GM18511 (cell line): ENCODE measurements around the gene TARBP1.

ENCODE experiments used
- ATAC-seq: cut with Tn5 transposase; IDR thresholded peaks from one replicate; pipeline ENCODE4 v1.9.1; 2021; ENCODE audit warnings: mild to moderate bottlenecking, moderate library complexity; ENCODE audit not compliant: unreplicated experiment

TARBP1 gene

DNA sequence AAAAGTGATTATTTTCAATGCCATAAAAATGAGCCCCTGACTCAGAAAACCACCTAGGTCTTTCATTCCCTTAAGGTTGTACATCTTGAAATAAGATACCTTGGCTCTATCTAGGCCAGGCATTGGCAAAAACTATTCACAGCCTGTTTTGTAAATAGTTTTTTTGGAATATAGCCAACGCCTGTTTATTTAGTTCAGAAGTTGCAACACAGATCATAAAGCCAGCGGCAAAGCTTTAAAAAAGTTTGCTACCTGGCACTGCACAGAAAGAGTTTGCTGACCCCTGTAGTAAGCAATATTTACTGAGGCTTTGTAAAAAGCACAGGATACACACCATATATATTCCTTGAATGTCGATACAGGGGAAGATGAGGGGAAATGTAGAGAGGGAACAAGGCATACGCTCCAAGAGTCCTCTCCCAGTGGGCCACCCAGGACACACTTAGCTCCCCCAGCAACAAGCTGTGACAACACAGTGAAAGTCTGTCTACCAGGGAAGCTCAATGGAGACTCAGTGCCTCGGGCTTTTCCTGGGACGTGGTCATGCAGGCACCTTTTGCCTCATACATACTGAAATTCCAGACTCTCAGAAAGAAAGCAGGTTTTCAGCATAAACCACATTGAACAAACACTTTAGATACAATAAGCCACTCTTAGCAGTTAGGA lies 20.5 kb downstream of the TARBP1 start:
- no peak for ATAC-seq

DNA sequence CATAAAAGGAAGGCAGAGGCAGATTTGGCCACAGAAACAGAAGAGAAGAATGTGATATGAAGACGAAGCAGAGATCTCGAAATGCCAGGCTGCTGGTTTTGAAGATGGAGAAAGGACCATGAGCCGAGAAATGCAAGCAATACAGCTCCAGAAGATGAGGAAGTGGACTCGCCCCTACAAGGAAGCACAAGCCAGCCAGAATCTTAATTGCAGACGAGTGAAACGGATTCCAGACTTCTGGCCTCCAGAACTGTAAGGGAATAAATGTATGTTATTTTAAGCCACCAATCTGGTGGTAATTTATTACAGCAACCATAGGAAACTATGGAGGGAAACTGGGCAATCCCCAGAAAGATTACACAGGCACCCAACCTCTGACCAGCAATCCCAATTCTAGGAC lies 24.1 kb downstream of the TARBP1 start:
- no peak for ATAC-seq

DNA sequence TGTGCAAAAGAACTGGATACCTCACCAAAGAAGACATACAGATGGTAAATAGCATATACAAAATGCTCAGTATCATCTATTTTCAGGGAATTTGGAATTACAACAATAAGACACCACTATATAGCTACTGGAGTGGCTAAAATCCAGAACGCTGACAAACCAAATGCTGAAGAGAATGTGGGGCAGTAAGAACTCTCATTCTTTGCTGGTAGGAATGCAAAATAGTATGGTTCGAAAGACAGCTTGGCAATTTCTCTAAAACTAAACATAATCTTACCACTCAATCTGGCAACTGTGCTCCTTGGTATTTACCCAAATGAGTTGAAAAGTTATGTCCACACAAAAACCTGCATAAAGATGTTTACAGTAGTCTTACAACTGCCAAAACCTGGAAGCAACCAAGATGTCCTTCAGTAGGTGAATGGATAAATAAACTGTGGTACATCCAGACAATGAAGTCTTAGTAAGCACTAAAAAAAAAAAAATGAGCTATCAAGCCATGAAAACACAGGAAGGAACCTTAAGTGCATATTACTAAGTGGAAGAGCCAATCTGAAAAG lies 26.5 kb downstream of the TARBP1 start:
- no peak for ATAC-seq

DNA sequence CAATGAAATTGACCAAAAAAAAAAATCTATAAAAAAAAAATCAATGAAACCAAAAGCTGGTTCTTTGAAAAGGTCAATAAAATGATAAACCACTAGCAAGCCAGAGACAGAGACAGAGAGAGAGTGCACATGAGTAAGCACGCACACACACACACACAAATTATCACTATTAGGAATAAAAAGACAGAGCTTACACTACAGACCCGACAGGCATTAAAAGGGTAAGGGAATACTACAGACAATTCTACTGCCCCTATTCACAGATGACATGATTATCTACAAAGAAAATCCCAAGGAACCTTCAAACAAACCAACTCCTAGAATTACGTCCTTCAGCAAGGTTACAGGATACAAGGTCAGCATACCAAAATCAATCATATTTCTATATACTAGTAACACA lies 38.6 kb downstream of the TARBP1 start:
- ATAC-seq, result no peak

DNA sequence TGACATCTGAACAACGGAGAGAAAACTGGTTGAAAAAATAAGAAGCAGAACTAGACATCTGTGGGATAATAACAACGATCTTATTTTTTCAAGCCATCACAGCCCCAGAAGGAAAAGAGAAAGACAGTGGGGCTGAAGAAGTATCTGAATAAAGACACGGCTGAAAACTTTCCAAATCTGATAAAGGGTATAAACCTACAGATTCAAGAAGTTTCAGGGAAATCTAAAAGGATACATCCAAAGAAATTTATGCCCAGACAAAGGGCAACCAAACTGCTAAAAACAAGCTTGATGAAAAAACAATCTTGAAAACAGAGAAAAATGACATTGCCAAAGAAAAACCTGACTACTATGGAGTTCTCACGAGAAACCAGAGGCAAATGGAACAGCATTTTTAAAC lies 40.4 kb downstream of the TARBP1 start:
- no peak for ATAC-seq

DNA sequence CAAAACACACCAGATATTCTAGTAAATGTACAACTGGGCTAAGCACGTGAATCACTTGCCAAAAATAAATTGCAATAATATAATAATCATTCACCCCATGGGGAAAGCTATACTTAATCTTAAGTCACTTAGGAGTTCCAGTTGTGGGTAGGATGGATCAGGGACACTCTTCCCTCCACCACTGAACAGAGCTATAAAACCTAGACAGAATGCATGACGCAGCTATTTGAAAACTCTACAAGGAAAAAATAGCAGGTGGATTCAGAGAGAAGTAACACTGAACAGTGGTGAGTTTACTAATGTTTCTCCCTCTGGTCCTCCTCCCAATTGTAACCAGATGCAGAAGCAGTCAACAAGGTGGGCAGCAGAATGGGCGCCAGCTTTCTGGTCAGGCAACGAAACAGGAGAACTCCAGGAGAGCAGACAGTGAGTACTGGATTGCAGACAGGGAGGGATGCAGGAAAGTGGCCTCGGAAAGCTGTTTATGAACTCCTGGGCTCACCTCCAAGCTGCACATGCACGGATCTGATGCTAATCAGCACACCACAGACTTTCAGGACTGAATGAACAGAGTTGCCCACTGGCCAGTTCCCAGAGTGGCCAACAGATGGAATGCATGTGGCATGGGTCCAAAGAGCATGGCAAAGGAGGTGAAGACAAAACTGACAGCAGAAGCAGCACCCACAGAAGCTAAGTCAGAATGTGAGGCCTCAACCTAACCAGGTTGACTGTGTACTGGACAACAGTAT lies 41.4 kb downstream of the TARBP1 start:
- ATAC-seq, result no peak

DNA sequence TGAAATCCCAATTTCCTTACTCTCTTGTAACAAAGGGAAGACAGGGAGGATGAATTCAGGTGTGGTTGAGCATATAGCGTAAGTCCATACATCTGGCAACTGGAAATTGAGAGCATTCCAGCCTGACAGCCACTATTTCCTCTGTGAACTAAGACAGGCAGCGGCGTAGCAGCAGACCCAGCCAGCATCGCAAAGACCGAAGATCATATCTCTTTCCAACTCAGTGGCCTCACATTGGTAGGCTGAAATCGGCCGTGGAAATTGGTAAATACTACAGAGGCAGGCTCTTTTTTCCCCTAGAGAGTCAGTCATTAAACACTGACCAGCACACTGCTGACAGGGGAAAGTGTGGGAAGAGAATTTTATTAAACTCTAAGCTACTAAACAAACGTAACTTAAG lies 43.4 kb downstream of the TARBP1 start:
- ATAC-seq, result no peak

DNA sequence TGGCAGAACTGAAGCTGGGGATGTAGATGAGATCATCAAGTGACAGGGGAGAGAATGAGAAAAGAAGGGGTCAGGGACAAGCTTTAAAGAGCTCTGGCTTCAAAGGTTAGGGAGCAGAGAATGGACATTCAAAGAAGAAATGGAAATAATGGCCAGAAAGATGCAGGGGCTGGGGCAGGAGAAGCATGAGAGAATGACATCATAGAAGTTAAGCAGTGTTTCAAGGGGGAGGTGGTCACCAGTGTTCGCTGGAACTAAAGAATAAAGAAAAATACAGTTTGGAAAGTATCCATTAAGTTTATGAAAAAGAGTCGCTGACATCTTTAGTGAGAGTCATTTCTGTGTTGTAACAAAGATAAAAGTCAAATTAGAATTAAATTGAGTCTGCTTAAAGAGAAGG lies 44.3 kb downstream of the TARBP1 start:
- ATAC-seq, result no peak

DNA sequence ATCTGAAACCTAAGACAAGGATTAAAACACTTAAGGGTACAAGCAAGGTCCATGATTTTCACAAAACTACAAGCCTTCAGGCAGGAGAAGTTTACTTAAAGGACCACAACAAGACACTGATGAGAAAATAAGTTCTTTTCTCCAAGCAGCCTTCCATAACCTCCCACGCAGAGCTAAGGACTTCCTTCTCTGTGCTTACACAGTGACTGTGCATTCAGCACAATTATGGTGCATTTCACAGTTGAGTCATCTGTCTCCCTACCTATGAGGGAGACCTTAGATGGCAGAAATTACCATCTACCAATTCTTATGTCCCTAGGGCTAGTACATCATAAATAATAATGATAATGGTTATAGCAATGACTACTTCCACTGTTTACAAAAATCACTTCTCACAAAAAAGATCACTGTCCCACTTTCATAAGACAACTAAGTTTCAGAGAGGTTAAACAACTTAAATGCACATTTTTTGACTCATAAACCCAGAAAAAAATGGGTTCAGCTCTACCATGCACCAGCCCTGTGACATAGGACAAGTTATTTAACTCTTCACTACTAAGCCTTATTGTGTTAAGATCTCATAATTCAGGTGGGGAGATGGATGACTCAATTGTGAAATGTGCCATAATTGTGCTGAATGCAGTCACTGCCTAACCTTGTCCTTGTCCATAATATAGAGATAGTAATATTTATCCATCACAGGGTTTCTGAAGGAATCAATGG lies 45.3 kb downstream of the TARBP1 start:
- peak; percentile 49 for ATAC-seq

DNA sequence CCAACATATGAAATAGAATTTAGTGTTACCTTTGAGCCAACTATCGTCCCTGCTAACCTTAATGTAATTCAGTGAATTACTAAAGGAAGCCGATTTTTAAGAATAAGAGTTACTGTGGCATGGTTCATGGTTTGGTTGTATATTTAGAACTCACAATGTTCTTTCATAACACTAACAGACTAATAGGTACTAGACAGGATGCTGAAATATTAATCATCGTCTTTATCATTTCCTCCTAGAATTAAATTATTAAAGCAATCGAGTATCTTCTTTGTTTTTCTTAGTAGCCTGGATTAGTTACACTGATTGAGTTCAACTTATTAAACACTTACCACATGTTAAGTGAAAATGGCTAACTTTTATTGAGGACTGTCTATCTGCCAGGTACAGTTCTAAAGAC lies 47.7 kb downstream of the TARBP1 start:
- ATAC-seq, result no peak

DNA sequence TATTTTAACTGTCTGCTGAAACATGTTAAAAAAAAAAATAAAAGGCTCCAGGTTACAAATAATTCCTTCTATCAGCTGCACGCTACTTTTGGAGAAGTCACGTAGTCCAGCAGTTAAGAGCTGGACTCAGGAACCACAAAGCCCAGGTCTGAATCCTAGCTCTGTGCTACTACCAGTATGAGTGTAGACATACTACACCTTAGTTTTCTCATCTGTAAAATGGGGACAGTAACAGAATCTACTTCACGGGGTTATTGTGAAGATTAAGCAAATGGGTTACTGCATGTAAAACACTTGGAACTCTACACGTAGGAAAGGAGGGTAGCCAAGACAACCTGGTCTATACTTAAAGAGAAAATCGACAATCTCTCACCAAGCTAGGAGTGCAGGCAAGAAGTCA lies 48.3 kb downstream of the TARBP1 start:
- ATAC-seq, result no peak

DNA sequence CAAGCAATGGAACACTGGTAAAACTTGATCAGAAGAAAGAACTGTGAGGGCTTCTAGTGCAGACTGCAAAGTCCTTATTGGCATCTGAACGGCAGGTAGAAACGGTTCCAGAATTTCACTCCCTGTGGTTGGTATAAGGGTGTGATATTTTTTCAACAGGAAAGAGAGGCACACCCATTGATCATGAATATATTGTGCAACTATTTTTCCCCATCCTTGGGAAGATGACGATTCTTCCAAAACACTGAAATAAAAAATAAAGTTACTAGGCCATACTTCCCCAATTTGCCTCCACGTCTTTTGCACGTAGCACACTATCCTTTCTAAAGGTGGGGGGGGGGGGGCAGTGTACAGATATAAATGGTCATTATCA lies 49.6 kb downstream of the TARBP1 start:
- ATAC-seq, result no peak

DNA sequence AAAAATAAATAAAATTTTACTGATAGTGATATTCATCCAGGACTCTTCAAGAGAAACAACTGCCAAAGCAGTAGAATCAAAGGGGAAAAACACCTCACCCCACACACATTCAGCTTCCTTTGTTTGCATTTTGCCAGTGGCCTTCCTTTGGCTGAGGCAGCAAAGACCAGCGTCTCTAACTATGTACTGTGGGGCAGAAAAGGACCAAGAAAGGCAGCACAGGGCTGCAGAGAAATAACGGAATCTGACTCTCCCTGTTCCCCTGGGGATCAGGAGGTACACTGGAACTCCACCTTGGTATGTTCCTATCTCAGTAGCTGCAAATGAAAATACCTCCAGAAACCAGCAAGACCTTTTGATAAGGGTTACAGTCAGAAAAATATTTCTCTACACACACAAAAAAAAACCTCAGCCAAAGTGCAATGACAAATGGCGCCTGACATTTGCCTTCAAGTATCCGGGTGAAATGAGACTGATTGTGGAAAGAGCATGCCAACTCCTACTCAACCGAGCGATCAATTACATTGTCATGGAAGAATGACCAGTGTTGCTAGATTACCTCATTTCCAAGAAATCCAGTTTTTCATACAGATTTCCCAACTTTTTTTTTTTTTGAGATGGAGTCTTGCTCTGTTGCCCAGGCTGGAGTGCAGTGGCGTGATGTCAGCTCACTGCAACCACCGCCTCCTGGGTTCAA lies 50.9 kb downstream of the TARBP1 start:
- no peak for ATAC-seq

DNA sequence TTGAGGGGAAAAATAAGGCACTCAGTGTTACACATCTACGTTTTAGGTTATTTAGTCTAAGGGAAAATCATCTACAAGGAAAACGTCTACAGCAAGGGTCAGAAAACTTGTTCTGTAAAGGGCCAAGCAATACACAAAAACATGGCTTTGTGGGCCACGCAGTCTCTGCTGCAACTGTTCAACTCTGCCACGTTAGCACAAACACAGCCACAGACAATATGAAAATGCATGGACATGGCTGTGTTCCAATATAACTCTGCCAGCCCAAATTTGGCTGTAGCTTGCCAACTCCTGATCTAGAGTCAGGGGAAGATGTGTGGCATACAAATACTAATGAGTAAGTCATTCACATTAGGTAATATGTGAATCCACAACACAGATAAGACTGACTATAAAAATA lies 65.0 kb downstream of the TARBP1 start:
- no peak for ATAC-seq

DNA sequence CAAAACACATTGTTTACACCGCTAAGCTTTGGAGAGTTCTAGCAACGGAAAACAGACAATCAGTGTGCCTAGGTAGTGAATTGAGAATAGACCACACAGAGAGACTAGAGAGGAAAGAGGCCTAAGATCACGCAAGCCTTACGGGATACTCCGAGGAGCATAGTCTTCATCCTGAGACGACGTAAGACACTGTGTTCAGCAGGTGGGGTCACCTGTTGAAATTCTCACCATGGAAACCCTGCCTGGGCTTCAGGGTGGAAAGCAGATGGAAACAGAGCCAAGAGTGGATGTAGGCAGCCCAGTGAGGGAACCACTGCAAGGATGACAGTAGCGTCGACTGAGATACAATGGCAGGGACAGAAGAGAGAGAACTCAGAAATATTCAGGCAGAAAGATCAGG lies 65.5 kb downstream of the TARBP1 start:
- ATAC-seq, result no peak

DNA sequence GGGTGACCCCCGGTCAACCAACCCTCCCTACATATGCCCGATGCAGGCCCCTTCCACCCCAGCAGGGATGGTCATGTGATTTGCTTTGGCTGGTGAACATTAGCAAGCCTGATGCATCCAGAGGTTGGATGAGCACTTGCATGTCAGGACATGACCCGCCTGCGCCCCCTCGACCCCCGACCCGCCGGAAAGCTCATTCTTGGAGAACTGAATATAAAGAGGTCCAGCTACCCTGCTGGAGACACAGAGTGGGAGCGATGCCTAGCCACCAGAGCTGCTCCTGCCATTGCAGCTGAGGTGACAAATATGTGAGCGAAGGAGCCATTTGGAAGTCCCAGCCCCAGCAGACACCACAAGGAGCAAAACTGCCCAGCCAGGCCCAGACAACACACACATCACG lies 66.1 kb downstream of the TARBP1 start:
- no peak for ATAC-seq

DNA sequence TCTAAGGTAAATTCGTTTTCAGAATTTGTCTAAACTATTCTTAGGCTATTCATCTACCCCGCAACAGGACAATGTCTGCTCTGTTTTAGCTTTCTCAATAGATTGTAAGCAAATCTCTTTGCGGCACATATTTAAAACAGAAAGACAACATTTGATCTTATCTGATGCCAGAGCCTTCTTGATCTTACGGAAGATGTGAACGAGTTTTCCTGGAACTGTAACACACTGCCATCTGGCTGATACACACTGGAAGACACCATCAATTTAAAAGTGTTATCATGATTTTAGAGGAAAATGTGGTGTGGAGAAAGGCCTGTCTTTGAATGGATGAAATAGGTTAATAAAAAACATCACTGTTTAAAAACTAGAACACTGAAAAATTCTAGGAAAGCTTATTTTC lies 69.7 kb downstream of the TARBP1 start:
- ATAC-seq, result no peak

DNA sequence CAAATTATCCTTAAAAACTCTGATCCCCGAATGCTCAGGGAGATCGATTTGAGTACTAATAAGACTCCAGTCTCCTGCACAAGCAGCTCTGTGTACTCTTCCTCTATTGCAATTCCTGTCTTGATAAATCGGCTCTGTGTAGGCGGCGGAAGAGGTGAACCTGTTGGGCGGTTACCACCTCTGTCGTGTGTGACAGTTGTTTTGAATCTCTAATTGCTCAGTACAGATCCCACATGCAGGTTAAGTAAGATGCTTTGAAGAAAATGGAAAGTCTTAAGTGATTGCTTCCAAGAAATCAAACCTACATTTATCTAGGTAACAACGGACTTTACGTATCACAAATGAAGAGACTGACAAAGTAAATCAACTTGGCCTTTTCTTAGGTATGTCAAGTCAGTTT lies 70.2 kb downstream of the TARBP1 start:
- ATAC-seq, result no peak

DNA sequence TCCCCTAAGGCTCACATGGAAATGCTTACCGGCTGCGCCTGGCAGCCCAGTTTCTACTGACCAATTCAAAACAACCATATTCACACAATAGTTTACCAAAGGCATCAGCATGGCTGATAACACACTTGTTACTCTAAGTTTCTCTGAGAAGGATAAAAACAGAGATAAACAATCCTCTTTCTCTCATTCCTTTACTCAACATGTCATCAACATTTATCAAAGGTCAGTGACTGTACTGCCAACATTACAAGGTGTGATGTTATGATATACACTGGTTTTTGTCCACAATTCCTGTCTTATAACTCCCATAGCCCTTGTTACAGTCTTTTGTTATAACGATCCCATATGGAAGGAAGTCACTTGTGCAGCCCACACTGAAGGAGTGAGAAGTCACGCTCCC lies 72.1 kb downstream of the TARBP1 start:
- no peak for ATAC-seq

DNA sequence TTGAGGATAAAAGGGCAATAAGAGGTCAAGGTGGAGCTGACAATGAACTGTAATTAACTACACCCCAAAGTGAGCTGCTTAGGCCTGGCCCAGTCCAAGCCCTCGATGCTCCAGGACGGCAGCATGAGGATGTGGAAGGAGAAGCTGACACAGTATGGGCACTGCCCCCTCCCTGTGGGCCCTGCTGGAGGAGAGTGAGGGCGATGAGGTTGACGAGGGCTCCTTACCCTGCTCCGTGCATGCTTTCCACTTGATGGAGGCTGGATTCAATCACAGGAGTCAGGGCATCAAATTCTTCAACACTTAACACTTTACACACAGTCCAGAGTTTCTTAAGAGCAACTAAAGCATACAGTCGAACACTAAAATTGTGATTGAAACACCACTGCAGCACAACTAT lies 73.3 kb downstream of the TARBP1 start:
- no peak for ATAC-seq

DNA sequence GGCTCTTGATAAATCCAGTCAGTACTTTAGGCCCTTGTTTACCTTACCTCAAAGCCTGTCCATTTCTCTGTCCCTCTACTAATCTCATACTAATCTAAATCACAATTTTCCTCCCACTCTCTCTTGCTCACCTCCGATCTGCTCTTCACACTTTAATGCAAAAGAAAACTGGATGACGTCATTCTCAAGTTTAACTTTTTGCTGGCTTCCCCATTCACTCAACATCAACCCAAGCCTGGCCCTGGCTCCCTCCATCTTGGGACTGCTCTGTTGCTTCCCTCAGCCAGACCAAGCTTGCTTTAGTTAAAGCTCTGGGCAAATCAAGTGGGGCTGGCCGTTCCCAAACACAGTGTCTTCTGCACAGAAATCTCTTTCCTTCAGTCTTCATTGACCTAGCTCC lies 76.0 kb downstream of the TARBP1 start:
- no peak for ATAC-seq
